Panc1 (cell line): ENCODE data around the gene SCYL1. TPM values are rescaled to one million over a fixed set of nuclear protein-coding genes. Genes with fewer than 3 reads are reported as not detected.

Source experiments
- ATAC-seq: fragments of 200-7000 bp; cut with Tn5 transposase; 2 replicates; pipeline ENCODE4 v1.9.1; 2020; ENCODE audit warnings: mild to moderate bottlenecking, moderate library complexity
- BruUV-seq: library from RNA; stranded (reverse); fragments of 400-500 nt; replicated peaks from 2 replicates; lab custom pipeline; 2021; lab: Mats Ljungman, UMichigan
- CTCF ChIA-PET: fragments of 300-600 bp; sonication (Branson Sonifier 250); formaldehyde crosslinking; loops from one replicate; lab custom pipeline; 2022; ENCODE audit warnings: antibody characterized with exemption; lab: Charles Lee
- POLR2A ChIA-PET: fragments of 300-600 bp; sonication (Branson Sonifier 250); formaldehyde crosslinking; loops from one replicate; lab custom pipeline; 2022; ENCODE audit warnings: antibody characterized with exemption; lab: Charles Lee
- DNase-seq: peaks from one replicate; pipeline ENCODE4 v3.0.0-alpha.2; 2010; ENCODE audit warnings: low read depth, low spot score
- H3K27ac ChIP-seq: 2 replicates; pipeline ENCODE4 v1.5.1; 2011; ENCODE audit warnings: mild to moderate bottlenecking, low read length, inconsistent platforms
- H3K27me3 ChIP-seq: fragments of 200-500 bp; sonication (Bioruptor generic); 2 replicates; pipeline ENCODE4 v1.6.0; 2014; ENCODE audit warnings: low read length, inconsistent platforms; ENCODE audit not compliant: control insufficient read depth, insufficient read depth
- H3K36me3 ChIP-seq: fragments of 200-500 bp; sonication (Bioruptor generic); 2 replicates; pipeline ENCODE4 v1.5.1; 2014; ENCODE audit warnings: inconsistent platforms, mild to moderate bottlenecking, low read length, moderate library complexity; ENCODE audit not compliant: control insufficient read depth, insufficient read depth
- H3K4me1 ChIP-seq: 2 replicates; pipeline ENCODE4 v1.5.1; 2011; ENCODE audit warnings: inconsistent platforms, mild to moderate bottlenecking, low read length, moderate library complexity; ENCODE audit not compliant: control insufficient read depth, insufficient read depth
- H3K4me3 ChIP-seq, 2 experiments: 2 replicates each; pipeline ENCODE4 v1.5.1; 2011 to 2012; ENCODE audit warnings: low read depth in 2 of 2, low read length in 2 of 2, mild to moderate bottlenecking in 2 of 2, inconsistent platforms in 1 of 2, moderate library complexity in 1 of 2
- H3K9me3 ChIP-seq: fragments of 200-500 bp; sonication (Bioruptor generic); 2 replicates; pipeline ENCODE4 v1.5.1; 2014; ENCODE audit warnings: low read depth, mild to moderate bottlenecking, inconsistent platforms, low read length, moderate library complexity; ENCODE audit not compliant: control insufficient read depth, insufficient read depth
- CTCF ChIP-seq: fragments of 450-650 bp; IDR thresholded peaks from 2 replicates; pipeline ENCODE4 v1.5.1; 2017; ENCODE audit warnings: mild to moderate bottlenecking
- POLR2AphosphoS5 ChIP-seq: IDR thresholded peaks from 2 replicates; pipeline ENCODE4 v1.6.1; 2012; ENCODE audit warnings: mild to moderate bottlenecking, low read depth, low read length, moderate library complexity
- SIN3A ChIP-seq: IDR thresholded peaks from 2 replicates; pipeline ENCODE4 v1.6.1; 2012; ENCODE audit warnings: low read depth, mild to moderate bottlenecking, low read length, moderate library complexity, borderline replicate concordance; ENCODE audit not compliant: insufficient read depth
- TCF7L2 ChIP-seq: IDR thresholded peaks from 2 replicates; pipeline ENCODE4 v1.6.1; 2011; ENCODE audit warnings: mild to moderate bottlenecking, low read depth, low read length, inconsistent platforms
- in situ Hi-C: cut with HindIII; loops from 2 replicates; pipeline ENCODE4 v1.10.0; 2016; ENCODE audit warnings: low sequenced_read_pairs, low pct_unique_long_range_greater_than_20kb
- intact Hi-C: fragments of 100-400 bp; cut with micrococcal nuclease; formaldehyde crosslinking; loops from one replicate; pipeline ENCODE4 v1.10.0; 2022; ENCODE audit not compliant: unreplicated experiment
- total RNA-seq: library from RNA; stranded (reverse); gene quantifications from one replicate; pipeline ENCODE4 v1.2.1, GENCODE V29; 2021; ENCODE audit not compliant: unreplicated experiment
- TF ChIP-seq, protein P1 (sequence below), 2 experiments: IDR thresholded peaks; 2 replicates each; pipeline ENCODE4 v1.6.1; 2011 to 2012; ENCODE audit warnings: low read depth in 2 of 2, control low read depth in 1 of 2, low read length in 1 of 2, mild to moderate bottlenecking in 1 of 2, moderate library complexity in 1 of 2; ENCODE audit not compliant: insufficient read depth in 1 of 2

The SCYL1 gene
- total RNA-seq, 1 experiment from 2014 or later = 117 TPM

- TF ChIP-seq TCF7L2 (no peak), SIN3A (no peak), CTCF (no peak), POLR2AphosphoS5 (no peak; the same call in none of the 2 replicates)
- TF ChIP-seq, protein P1, sequence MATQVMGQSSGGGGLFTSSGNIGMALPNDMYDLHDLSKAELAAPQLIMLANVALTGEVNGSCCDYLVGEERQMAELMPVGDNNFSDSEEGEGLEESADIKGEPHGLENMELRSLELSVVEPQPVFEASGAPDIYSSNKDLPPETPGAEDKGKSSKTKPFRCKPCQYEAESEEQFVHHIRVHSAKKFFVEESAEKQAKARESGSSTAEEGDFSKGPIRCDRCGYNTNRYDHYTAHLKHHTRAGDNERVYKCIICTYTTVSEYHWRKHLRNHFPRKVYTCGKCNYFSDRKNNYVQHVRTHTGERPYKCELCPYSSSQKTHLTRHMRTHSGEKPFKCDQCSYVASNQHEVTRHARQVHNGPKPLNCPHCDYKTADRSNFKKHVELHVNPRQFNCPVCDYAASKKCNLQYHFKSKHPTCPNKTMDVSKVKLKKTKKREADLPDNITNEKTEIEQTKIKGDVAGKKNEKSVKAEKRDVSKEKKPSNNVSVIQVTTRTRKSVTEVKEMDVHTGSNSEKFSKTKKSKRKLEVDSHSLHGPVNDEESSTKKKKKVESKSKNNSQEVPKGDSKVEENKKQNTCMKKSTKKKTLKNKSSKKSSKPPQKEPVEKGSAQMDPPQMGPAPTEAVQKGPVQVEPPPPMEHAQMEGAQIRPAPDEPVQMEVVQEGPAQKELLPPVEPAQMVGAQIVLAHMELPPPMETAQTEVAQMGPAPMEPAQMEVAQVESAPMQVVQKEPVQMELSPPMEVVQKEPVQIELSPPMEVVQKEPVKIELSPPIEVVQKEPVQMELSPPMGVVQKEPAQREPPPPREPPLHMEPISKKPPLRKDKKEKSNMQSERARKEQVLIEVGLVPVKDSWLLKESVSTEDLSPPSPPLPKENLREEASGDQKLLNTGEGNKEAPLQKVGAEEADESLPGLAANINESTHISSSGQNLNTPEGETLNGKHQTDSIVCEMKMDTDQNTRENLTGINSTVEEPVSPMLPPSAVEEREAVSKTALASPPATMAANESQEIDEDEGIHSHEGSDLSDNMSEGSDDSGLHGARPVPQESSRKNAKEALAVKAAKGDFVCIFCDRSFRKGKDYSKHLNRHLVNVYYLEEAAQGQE (IDR thresholded peaks at IDR 0.05; ENCODE audit: insufficient read depth in 1 of 2, low read depth in 2 of 2, low read length in 1 of 2) = no peak
These were observed 50.1 kb downstream of the SCYL1 start for GRCh38 chr11:65574811-65575567.

GRCh38 chr11:65575568-65576231 is 50.8 kb downstream of the SCYL1 start, which contains the start of gene EHBP1L1:
Gene EHBP1L1 (plus strand): TSS chr11:65576053. CDS start chr11:65576303, 250 bp downstream.
- CTCF ChIA-PET = interaction anchor here (0.5 to 2.2 kb wide), 4 partner anchors 12 to 727 kb away, joined by 3 to 7 read pairs (median 4); no protein-coding TSS in a partner anchor
- Histone ChIP-seq H3K9me3 (no peaks in the 10 kb centered on the region), H3K27me3 (no peaks in the 10 kb centered on the region), H3K4me1 (peaks cover 50% of the 10 kb centered on the region), H3K4me3 (peak within 1 kb of the TSS; percentile 82 to 93), H3K36me3 (no peaks in the 10 kb centered on the region; the same call in 1 of the 2 replicates), H3K27ac (peak within 1 kb of the TSS; percentile 99)
- TF ChIP-seq TCF7L2 (no peak), POLR2AphosphoS5 (no peak), CTCF (no peak), SIN3A (no peak)
- TF ChIP-seq, protein P1 (IDR thresholded peaks at IDR 0.05; ENCODE audit: insufficient read depth in 1 of 2, low read depth in 2 of 2, low read length in 1 of 2) = no peak
- DNase-seq (no peak), ATAC-seq (peak; percentile 26)
- in situ Hi-C loops (no loop called here), intact Hi-C loops (loop anchor here (2.0 kb wide), 1 partner anchor 39 kb away; the partner anchor contains the start of genes MAP3K11 and PCNX3)
- BruUV-seq = no TSS peak
- POLR2A ChIA-PET = interaction anchor here (0.5 kb wide), 1 partner anchor 57 kb away, joined by 3 read pairs; no protein-coding TSS in a partner anchor

More at GRCh38 chr11:65574811-65575567, 50.1 kb downstream of the SCYL1 start:
- Histone ChIP-seq H3K4me1 (peaks cover 50% of the 10 kb centered on the region), H3K36me3 (no peaks in the 10 kb centered on the region; the same call in 1 of the 2 replicates), H3K27me3 (no peaks in the 10 kb centered on the region), H3K4me3 (peak overlapping the region; percentile 82 to 93), H3K27ac (peak overlapping the region; percentile 99), H3K9me3 (no peaks in the 10 kb centered on the region)
- intact Hi-C loops (no loop called here), in situ Hi-C loops (no loop called here)
- ATAC-seq = no peak
- CTCF ChIA-PET = interaction anchor here (2.2 kb wide), 1 partner anchor 19 kb away, joined by 7 read pairs; no protein-coding TSS in a partner anchor
- DNase-seq = no peak
- POLR2A ChIA-PET = interaction anchor here (0.5 kb wide), 1 partner anchor 56 kb away, joined by 3 read pairs; no protein-coding TSS in a partner anchor
- no TSS peak for BruUV-seq
